Left hindlimb (tissue), 1 donor: ENCODE measurements around the gene CKLF.
"Not testable (repeated sequence)": the region's sequence is repeated elsewhere in the genome, so short reads cannot be mapped to it uniquely, and the experiment has no call there.

ENCODE experiments used
- DNase-seq: peaks from one replicate; pipeline ENCODE4 v3.0.0-alpha.2; 2018

Gene CKLF

GRCh38 chr16:66601471-66601870, 49.1 kb downstream of the CKLF start:
- DNase-seq, result no peak

- peak; percentile 89 for DNase-seq
Measured at GRCh38 chr16:66603537-66604375, 51.4 kb downstream of the CKLF start.

GRCh38 chr16:66604376-66605176, 52.2 kb downstream of the CKLF start, which contains the start of gene CMTM3:
CMTM3 (plus strand) TSS chr16:66604704; CDS start chr16:66604806, 102 bp downstream.
- DNase-seq, result peak; percentile 89

- DNase-seq, result peak; percentile 72
Measured at GRCh38 chr16:66605177-66605978, 53.0 kb downstream of the CKLF start.

GRCh38 chr16:66605979-66606751, 53.8 kb downstream of the CKLF start:
- no peak for DNase-seq

- peak; percentile 88 for DNase-seq
Measured at GRCh38 chr16:66608241-66609138, 56.1 kb downstream of the CKLF start.

- no peak for DNase-seq
Measured at GRCh38 chr16:66609139-66609510, 56.7 kb downstream of the CKLF start.

GRCh38 chr16:66610111-66610820, 57.9 kb downstream of the CKLF start:
- no peak for DNase-seq

GRCh38 chr16:66611911-66612310, 59.5 kb downstream of the CKLF start:
- DNase-seq, result not testable (repeated sequence)

- DNase-seq, result no peak
Measured at GRCh38 chr16:66612422-66612821, 60.0 kb downstream of the CKLF start.

GRCh38 chr16:66614161-66614802, 61.9 kb downstream of the CKLF start:
- no peak for DNase-seq
